ENCODE results near the gene PEX13.

The PEX13 gene

GRCh38 chr2:61089797-61090196 is 72.3 kb downstream of the PEX13 start:
- no peak for DNase-seq

- no peak for DNase-seq
Measured at GRCh38 chr2:61090386-61090921, 72.9 kb downstream of the PEX13 start.

GRCh38 chr2:61091485-61091884 is 74.0 kb downstream of the PEX13 start:
- no peak for DNase-seq

- no peak for DNase-seq
Measured at GRCh38 chr2:61096438-61096837, 78.9 kb downstream of the PEX13 start.

- no peak for DNase-seq
Measured at GRCh38 chr2:61100801-61101200, 83.3 kb downstream of the PEX13 start.

All from stimulated activated naive CD4-positive, alpha-beta T cell (primary cell).